Neural cell (in vitro differentiated cells): ENCODE data around the gene MAN2B1. TPM values are rescaled to one million over a fixed set of nuclear protein-coding genes. Genes with fewer than 3 reads are reported as not detected.

Source experiments
- H2AFZ ChIP-seq: fragments of 200-600, 300-800 bp; sonication (generic), shearing (Covaris generic); 2 replicates; pipeline ENCODE4 v1.6.0; 2014; ENCODE audit warnings: low read depth, mild to moderate bottlenecking, antibody characterized with exemption, low read length, moderate library complexity
- H3F3A ChIP-seq: fragments of 200-600 bp; shearing (Covaris generic); 2 replicates; pipeline ENCODE4 v1.6.1; 2016; ENCODE audit warnings: mild to moderate bottlenecking, moderate library complexity, mixed read lengths, antibody characterized with exemption, low read length; ENCODE audit not compliant: insufficient read depth, poor library complexity, severe bottlenecking
- H3K27ac ChIP-seq: fragments of 200-600, 300-800 bp; sonication (generic), shearing (Covaris generic); 2 replicates; pipeline ENCODE4 v1.5.1; 2014; ENCODE audit warnings: mild to moderate bottlenecking, low read length, moderate library complexity
- H3K27me3 ChIP-seq: fragments of 300-800, 200-600 bp; sonication (generic), shearing (Covaris generic); 2 replicates; pipeline ENCODE4 v1.6.0; 2014; ENCODE audit warnings: mild to moderate bottlenecking, low read depth, low read length, moderate library complexity; ENCODE audit not compliant: insufficient read depth
- H3K36me3 ChIP-seq: fragments of 300-800, 200-600 bp; sonication (generic), shearing (Covaris generic); 2 replicates; pipeline ENCODE4 v1.5.1; 2014; ENCODE audit warnings: mild to moderate bottlenecking, antibody characterized with exemption, low read length, moderate library complexity; ENCODE audit not compliant: insufficient read depth
- H3K4me2 ChIP-seq: fragments of 300-800, 200-600 bp; sonication (generic), shearing (Covaris generic); 2 replicates; pipeline ENCODE4 v1.6.0; 2014; ENCODE audit warnings: mild to moderate bottlenecking, low read length
- H3K4me3 ChIP-seq: fragments of 300-800, 200-600 bp; sonication (generic), shearing (Covaris generic); 2 replicates; pipeline ENCODE4 v1.5.1; 2014; ENCODE audit warnings: mild to moderate bottlenecking, low read length, moderate library complexity
- H3K79me2 ChIP-seq: fragments of 200-600 bp; shearing (Covaris generic); replicated peaks from 2 replicates; pipeline ENCODE4 v1.6.0; 2014; ENCODE audit warnings: mild to moderate bottlenecking, low read length, moderate library complexity; ENCODE audit not compliant: insufficient read depth
- H3K9ac ChIP-seq: fragments of 300-800, 200-600 bp; sonication (generic), shearing (Covaris generic); 2 replicates; pipeline ENCODE4 v1.6.1; 2016; ENCODE audit warnings: mild to moderate bottlenecking, low read length, mixed read lengths
- H3K9me2 ChIP-seq: fragments of 200-600 bp; shearing (Covaris generic); 2 replicates; pipeline ENCODE4 v1.6.1; 2016; ENCODE audit warnings: mild to moderate bottlenecking, low read length, mixed read lengths; ENCODE audit not compliant: insufficient read depth
- H3K9me3 ChIP-seq: fragments of 200-600, 300-800 bp; sonication (generic), shearing (Covaris generic); 2 replicates; pipeline ENCODE4 v1.6.1; 2016; ENCODE audit warnings: mild to moderate bottlenecking, mixed run types, low read length, moderate library complexity, mixed read lengths
- H4K20me1 ChIP-seq: fragments of 200-600 bp; shearing (Covaris generic); 2 replicates; pipeline ENCODE4 v1.6.1; 2016; ENCODE audit warnings: mild to moderate bottlenecking, mixed run types; ENCODE audit not compliant: insufficient read depth
- EP300 ChIP-seq: fragments of 450-650 bp; conservative IDR thresholded peaks from 2 replicates; pipeline ENCODE4 v1.6.1; 2014; ENCODE audit warnings: antibody characterized with exemption, mild to moderate bottlenecking, moderate library complexity; ENCODE audit not compliant: poor library complexity, severe bottlenecking
- EZH2 ChIP-seq: fragments of 200-600, 300-800 bp; shearing (Covaris generic), sonication (generic); IDR thresholded peaks from 2 replicates; pipeline ENCODE4 v1.6.1; 2014; ENCODE audit warnings: antibody characterized with exemption, low read length, borderline replicate concordance, mild to moderate bottlenecking; ENCODE audit not compliant: insufficient read depth, poor library complexity, severe bottlenecking
- MXI1 ChIP-seq: fragments of 450-650 bp; conservative IDR thresholded peaks from 2 replicates; pipeline ENCODE4 v1.6.1; 2014; ENCODE audit warnings: antibody characterized with exemption, mild to moderate bottlenecking; ENCODE audit not compliant: poor library complexity, severe bottlenecking
- POLR2AphosphoS5 ChIP-seq: IDR thresholded peaks from 2 replicates; pipeline ENCODE4 v1.6.1; 2012
- RAD21 ChIP-seq: fragments of 450-650 bp; conservative IDR thresholded peaks from 2 replicates; pipeline ENCODE4 v1.6.1; 2014; ENCODE audit warnings: antibody characterized with exemption, mild to moderate bottlenecking, moderate library complexity
- SMC3 ChIP-seq: fragments of 450-650 bp; conservative IDR thresholded peaks from 2 replicates; pipeline ENCODE4 v1.6.1; 2014; ENCODE audit warnings: antibody characterized with exemption, mild to moderate bottlenecking, moderate library complexity; ENCODE audit not compliant: poor library complexity
- TAF1 ChIP-seq: IDR thresholded peaks from 2 replicates; pipeline ENCODE4 v1.6.1; 2012; ENCODE audit warnings: low read depth
- polyA plus RNA-seq: library from polyadenylated mRNA; depleted of rRNA; stranded (reverse); fragments of >200 nt; gene quantifications from 2 replicates; pipeline ENCODE4 v1.2.3, GENCODE V29; 2014
- TF ChIP-seq, protein P1 (sequence below): IDR thresholded peaks from 2 replicates; pipeline ENCODE4 v1.6.1; 2012; ENCODE audit warnings: borderline replicate concordance
- TF ChIP-seq, protein P2 (sequence below): fragments of 450-650 bp; IDR thresholded peaks from 2 replicates; pipeline ENCODE4 v1.5.1; 2014; ENCODE audit warnings: antibody characterized with exemption, mild to moderate bottlenecking, moderate library complexity; ENCODE audit not compliant: poor library complexity, severe bottlenecking

Gene MAN2B1
- polyA plus RNA-seq, 1 donor from 2014 or later: 11.5 TPM

DNA sequence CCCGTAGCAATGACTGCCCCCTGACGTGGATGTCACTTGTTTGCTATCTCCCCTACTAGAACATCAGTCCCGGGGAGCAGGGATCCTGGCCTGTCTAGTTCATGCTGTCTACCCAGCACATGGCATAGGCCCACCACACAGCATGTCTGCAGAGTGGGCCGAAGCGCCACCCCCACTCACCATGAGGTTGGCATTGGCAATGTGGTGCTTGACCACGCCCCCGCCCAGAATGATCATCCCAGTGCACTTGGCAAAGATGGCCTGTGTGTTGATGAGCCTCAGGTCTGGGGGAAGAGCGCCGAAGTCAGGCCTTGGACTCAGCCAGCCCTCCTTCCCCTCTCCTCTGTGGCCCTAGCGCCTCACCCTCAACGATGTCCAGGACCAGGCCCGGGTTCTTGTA, 10.4 kb upstream of the MAN2B1 start:
- H2AFZ ChIP-seq: no peak overlapping the region
- H3K27ac ChIP-seq: no peak overlapping the region
- H3K36me3 ChIP-seq: peaks cover 5% of the 10 kb centered on the region
- no peak for TF ChIP-seq EP300
- TF ChIP-seq SMC3: no peak
- TF ChIP-seq RAD21: no peak
- TF ChIP-seq MXI1: no peak
- TF ChIP-seq, protein P1, sequence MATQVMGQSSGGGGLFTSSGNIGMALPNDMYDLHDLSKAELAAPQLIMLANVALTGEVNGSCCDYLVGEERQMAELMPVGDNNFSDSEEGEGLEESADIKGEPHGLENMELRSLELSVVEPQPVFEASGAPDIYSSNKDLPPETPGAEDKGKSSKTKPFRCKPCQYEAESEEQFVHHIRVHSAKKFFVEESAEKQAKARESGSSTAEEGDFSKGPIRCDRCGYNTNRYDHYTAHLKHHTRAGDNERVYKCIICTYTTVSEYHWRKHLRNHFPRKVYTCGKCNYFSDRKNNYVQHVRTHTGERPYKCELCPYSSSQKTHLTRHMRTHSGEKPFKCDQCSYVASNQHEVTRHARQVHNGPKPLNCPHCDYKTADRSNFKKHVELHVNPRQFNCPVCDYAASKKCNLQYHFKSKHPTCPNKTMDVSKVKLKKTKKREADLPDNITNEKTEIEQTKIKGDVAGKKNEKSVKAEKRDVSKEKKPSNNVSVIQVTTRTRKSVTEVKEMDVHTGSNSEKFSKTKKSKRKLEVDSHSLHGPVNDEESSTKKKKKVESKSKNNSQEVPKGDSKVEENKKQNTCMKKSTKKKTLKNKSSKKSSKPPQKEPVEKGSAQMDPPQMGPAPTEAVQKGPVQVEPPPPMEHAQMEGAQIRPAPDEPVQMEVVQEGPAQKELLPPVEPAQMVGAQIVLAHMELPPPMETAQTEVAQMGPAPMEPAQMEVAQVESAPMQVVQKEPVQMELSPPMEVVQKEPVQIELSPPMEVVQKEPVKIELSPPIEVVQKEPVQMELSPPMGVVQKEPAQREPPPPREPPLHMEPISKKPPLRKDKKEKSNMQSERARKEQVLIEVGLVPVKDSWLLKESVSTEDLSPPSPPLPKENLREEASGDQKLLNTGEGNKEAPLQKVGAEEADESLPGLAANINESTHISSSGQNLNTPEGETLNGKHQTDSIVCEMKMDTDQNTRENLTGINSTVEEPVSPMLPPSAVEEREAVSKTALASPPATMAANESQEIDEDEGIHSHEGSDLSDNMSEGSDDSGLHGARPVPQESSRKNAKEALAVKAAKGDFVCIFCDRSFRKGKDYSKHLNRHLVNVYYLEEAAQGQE: no peak
- no peak for TF ChIP-seq TAF1
- TF ChIP-seq EZH2: no peak
- no peak for TF ChIP-seq POLR2AphosphoS5
- TF ChIP-seq, protein P2, sequence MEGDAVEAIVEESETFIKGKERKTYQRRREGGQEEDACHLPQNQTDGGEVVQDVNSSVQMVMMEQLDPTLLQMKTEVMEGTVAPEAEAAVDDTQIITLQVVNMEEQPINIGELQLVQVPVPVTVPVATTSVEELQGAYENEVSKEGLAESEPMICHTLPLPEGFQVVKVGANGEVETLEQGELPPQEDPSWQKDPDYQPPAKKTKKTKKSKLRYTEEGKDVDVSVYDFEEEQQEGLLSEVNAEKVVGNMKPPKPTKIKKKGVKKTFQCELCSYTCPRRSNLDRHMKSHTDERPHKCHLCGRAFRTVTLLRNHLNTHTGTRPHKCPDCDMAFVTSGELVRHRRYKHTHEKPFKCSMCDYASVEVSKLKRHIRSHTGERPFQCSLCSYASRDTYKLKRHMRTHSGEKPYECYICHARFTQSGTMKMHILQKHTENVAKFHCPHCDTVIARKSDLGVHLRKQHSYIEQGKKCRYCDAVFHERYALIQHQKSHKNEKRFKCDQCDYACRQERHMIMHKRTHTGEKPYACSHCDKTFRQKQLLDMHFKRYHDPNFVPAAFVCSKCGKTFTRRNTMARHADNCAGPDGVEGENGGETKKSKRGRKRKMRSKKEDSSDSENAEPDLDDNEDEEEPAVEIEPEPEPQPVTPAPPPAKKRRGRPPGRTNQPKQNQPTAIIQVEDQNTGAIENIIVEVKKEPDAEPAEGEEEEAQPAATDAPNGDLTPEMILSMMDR: no peak
- no peak overlapping the region for H3K4me2 ChIP-seq
- no peaks in the 10 kb centered on the region for H3K27me3 ChIP-seq
- peaks cover 3% of the 10 kb centered on the region for H4K20me1 ChIP-seq
- H3K9me3 ChIP-seq: no peaks in the 10 kb centered on the region
- H3K4me3 ChIP-seq: no peak overlapping the region
- H3K9me2 ChIP-seq: no peaks in the 10 kb centered on the region
- H3F3A ChIP-seq: peaks cover 6% of the 10 kb centered on the region
- H3K79me2 ChIP-seq: peaks cover 12% of the 10 kb centered on the region
- no peak overlapping the region for H3K9ac ChIP-seq

DNA sequence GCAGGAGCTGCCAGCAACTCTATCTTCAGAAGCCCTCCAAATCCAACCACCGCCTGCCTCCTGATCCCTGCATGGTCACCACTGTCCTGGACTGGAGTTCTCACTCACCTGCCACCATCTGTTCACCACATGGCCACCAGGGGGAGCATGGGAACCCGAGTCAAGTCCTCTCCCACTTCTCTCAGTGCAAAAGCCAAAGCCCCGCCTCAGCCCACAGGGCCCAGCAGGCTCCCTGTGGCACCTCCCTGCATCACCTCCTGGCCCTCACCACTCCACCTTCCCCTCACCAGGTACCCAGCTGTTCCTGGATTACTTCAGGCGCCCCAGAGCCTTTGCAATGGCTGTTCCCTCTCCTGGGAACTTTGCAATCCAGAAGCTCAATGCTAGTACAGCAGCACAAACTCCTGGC, 9.8 kb upstream of the MAN2B1 start:
- no peak overlapping the region for H3K4me2 ChIP-seq
- TF ChIP-seq EP300: no peak
- TF ChIP-seq SMC3: peak; percentile 72
- peak; percentile 45 for TF ChIP-seq RAD21
- TF ChIP-seq EZH2: no peak
- TF ChIP-seq, protein P2: peak; percentile 79
- no peak for TF ChIP-seq TAF1
- no peak for TF ChIP-seq MXI1
- TF ChIP-seq, protein P1: no peak
- TF ChIP-seq POLR2AphosphoS5: no peak
- H3K79me2 ChIP-seq: peaks cover 12% of the 10 kb centered on the region
- H4K20me1 ChIP-seq: peaks cover 3% of the 10 kb centered on the region
- no peak overlapping the region for H2AFZ ChIP-seq
- no peak overlapping the region for H3K27ac ChIP-seq
- H3K9ac ChIP-seq: no peak overlapping the region
- H3K4me3 ChIP-seq: no peak overlapping the region
- no peaks in the 10 kb centered on the region for H3K27me3 ChIP-seq
- H3F3A ChIP-seq: peaks cover 5% of the 10 kb centered on the region
- H3K9me3 ChIP-seq: no peaks in the 10 kb centered on the region
- H3K9me2 ChIP-seq: no peaks in the 10 kb centered on the region
- peaks cover 5% of the 10 kb centered on the region for H3K36me3 ChIP-seq
